GM19025 (cell line): ENCODE results near the gene MXD4.
"Not testable (repeated sequence)": the region's sequence is repeated elsewhere in the genome, so short reads cannot be mapped to it uniquely, and the experiment has no call there.

Experiments
- ATAC-seq: cut with Tn5 transposase; IDR thresholded peaks from one replicate; pipeline ENCODE4 v1.9.1; 2021; ENCODE audit warnings: mild to moderate bottlenecking, low read depth, moderate library complexity; ENCODE audit not compliant: unreplicated experiment

MXD4 gene

DNA sequence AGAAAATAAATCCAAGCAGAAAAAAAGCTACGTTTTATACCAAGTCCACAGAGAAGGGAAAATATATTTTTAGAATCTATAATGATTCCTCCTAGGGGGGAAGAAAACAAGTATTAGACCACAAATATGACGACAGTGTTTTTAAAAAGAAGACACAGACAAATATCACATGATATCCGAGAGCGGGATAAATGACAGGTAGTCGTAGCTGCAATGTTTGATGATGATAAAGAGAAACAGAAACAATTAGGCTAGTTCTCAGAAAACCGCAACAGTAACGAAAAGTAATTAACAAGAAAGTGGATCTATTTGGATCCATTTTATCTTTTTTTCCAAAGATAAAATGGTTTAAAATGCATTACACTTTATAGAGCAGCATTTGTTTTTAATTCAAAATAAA lies 20.9 kb downstream of the MXD4 start:
- no peak for ATAC-seq

DNA sequence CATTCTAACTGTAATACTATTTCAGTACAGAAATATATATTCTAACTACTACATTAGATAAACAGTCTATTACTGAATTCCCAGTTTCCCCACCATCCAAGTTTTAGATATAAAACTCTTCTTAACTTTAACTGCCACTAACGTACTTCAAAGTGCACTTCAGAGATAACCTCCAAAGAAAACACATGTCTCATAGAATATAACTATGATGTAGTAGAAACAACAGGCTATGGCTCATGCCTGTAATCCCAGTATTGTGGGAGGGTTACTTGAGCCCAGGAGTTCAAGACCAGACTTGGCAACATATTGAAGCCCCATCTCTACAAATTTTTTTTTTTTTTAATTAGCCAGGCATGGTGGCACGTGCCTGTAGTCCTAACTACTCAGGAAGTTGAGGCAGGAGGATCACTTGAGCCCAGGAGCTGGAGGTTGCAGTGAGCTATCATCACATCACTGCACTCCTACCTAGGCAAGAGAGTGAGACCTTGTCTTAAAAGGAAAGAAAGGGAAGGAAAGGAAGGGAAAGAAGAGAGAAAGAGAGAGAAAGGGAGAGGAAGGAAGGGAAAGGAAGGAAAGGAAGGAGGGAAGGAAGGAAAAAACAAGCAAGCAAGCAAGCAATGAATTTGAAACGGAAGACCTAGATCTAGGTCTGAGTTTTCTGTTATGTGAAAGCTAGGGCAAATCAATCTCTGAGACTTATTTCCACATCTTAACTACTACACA lies 24.8 kb downstream of the MXD4 start:
- no peak for ATAC-seq

DNA sequence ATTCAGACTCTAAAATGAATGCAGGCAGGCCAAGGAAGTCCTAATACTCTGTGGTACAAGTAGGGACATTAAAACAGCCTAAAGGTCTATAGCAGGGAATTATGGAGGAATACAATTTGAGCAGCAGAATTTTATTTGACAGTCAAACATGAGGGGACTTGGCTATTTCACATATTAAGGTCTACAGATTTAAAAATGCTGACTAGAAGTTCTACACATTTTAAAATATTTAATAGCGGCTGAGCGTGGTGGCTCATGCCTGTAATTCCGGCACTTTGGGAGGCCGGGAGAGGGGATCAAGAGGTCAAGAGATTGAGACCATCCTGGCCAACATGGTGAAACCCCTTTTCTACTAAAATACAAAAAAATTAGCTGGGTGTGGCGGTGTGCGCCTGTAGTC lies 30.8 kb downstream of the MXD4 start:
- no peak for ATAC-seq

DNA sequence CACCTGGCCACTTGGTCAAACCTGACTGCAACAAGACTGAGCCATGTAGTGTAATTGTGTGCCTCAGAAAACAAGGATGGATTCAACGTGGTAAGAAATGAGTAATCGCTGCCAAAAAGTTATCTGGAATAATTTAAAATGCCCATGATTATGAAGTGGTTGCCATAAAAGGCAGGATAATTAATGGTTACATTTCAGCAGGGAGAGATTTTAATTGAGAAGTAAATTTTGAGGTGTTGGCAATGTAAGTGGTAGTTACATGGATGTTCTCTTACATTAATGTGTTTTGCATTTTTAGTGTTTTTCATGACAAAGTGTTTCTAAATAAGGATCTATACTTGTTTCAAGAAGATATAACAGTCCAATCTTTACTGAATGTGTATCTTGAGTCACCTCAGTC lies 35.6 kb downstream of the MXD4 start:
- no peak for ATAC-seq

DNA sequence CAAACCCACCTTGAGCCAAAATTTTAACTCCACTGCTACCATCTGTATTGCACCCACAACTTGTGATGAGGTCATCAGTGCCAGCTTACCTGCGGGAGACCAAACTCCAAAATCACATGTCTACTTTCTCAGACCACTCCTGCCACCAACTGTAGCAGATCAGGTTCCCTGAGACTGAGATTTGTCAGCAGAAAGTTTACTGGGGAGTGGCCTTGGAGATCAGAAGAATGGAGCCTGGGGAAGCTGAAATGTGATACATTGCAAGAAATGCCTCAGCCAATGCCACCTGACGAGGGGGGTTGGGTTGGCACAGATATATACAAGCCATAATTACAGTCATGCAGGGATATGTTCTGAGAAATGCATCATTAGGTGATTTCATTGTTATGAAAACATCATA lies 39.1 kb downstream of the MXD4 start:
- no peak for ATAC-seq

DNA sequence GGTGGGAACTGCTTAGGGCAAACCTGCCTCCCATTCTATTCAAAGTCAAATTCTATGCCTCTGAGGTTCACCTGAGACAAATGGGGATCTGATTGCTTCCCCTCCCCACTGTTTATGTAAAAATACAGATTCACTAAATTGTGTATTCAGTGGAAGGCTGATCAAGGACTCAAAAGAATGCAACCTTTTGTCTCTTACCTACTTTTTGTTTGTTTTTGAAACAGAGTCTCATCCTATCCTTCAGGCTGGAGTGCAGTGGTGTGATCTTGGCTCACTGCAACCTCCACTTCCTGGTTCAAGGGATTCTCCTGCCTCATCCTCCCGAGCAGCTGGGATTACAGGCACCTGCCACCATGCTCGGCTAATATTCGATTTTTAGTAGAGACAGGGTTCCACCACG lies 40.5 kb downstream of the MXD4 start:
- not testable (repeated sequence) for ATAC-seq

DNA sequence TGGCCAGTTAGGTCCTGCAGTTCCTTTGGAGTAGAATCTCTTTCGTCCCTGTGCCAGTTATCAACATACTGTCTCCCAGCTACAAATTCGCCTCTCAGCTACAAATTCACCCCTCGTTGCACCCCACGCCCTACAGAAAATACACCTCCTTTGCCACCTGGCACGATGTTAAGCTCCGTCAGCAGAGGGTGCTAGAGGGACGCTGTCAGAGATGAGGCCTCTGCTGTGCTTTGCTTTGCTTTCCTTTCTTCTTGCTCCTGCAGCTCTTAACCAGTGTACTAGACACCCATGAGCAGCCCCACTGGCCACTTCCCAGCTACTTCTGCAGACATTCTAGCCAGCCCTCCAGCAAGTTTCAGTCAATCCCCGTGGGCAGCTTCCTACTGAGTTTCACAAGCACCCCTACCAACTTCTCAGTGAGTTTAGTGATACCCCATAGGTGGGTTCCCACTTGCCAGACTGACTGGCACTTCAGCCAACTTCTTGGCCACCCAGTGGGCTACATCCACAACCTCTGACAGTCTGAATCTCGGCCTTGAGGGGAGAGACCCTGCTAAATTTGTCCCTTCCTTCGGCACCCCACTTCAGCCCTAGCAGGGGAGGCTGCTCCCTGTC lies 41.8 kb downstream of the MXD4 start:
- ATAC-seq: no peak

DNA sequence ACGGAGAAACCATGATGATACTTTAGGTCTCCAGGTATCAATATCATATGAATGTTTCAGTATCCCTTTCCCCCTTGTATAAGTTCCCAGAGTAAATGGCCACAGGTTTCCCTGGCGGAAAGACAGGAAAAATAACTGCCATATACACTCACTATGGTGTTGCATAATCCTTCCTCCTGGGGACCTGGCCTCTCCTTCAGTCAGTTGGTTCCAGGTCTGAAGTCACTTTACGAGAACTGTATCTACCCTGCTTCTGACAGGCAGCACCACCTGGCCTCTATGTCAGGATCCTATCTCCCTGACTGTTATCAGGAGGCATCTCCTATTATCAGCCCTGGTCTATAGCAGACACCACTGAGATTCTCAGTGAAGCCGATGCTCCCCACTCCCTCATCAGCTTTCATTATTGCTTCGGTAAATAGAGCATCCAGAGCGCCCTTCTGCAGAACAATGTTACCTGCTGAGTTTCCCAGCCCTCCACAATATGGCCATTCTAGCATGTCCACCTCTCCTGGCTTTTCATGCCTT lies 42.6 kb downstream of the MXD4 start:
- ATAC-seq: no peak

DNA sequence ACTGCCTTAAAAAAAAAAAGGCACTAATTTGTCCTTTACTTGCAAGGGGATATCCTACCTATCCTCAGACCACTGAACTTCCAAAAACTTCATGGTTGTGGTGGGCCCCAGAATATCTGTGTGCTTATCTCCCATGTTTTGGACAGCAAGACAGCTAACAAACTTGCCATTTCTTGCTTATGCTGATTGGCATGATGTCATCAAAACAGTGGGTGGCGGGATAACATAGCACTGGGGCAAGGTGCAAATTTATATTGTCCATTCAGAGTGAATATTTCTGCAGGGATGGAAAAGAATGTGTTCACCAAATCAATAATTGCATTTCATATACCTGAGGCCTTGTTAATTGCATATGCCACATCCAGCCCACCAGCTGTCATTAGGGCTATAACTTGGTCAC lies 43.5 kb downstream of the MXD4 start:
- ATAC-seq: no peak

DNA sequence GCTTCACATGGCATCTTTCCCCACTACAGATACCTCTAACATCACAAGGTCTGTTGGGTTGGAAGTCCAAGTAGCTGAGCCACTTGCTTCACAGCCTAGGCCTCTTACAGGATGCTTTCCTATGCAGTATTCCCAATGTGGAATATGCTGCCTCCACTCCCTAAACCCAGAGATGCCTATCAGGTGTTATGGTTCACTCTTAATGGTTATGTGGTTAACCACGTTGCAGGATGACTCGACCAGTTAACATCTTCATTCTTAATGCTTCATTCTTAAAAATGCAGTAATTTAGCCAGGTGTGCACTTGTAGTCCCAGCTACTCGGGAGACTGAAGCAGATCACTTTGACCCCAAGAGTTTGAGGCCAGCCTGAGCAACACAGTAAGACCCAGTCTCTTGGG lies 44.2 kb downstream of the MXD4 start:
- ATAC-seq: no peak

DNA sequence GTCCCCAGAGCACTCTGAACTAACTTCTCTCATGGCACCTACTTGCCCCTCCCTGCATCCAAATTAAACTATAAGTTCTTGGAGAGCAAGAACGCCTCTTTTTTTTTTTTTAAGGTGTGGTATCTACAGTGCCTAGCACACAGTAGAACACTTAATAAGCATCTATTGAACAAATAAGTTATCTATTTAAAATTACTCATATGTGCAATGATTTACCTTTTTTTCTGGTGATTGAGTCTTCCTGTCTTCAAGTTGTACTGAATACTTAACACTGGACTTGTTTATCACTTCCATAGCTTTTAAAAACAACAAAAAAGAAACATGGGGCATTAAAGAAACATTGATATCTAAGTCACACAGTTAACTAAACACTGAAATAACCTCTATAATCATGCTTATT lies 49.1 kb downstream of the MXD4 start:
- no peak for ATAC-seq

DNA sequence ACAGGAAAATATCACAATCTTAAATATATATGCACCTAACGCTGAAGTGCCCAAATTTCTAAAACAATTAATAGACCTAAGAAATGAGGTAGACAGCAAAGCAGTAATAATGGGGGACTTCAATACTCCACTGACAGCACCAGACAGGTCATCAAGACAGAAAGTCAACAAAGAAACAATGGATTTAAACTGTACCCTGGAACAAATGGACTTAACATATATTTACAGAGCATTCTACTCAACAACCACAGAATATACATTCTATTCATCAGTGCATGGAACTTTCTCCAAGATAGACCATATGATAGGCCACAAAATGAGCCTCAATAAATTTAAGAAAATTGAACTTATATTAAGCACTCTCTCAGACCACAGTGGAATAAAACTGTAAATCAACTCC lies 59.1 kb downstream of the MXD4 start:
- ATAC-seq: not testable (repeated sequence)
